Activated CD4-positive, alpha-beta T cell treated with anti-CD3 and anti-CD28 coated beads, Interleukin-2, amount 10 ng/mL, durations not matched to agents 24 days and 14 days (primary cell): Measurements from ENCODE around the gene ABCF2. TPM values are rescaled to one million over a fixed set of nuclear protein-coding genes. Genes with fewer than 3 reads are reported as not detected.

ENCODE experiments used
- DNase-seq: peaks from one replicate; pipeline ENCODE4 v3.0.0; 2022
- H3K27ac Mint-ChIP-seq: one replicate; pipeline ENCODE4 v1.8.0; 2022; ENCODE audit warnings: mild to moderate bottlenecking, mixed read lengths
- H3K27me3 Mint-ChIP-seq: one replicate; pipeline ENCODE4 v1.8.0; 2022; ENCODE audit warnings: mixed read lengths
- H3K36me3 Mint-ChIP-seq: one replicate; pipeline ENCODE4 v1.8.0; 2022; ENCODE audit warnings: low read depth, mild to moderate bottlenecking, mixed read lengths
- H3K4me1 Mint-ChIP-seq: one replicate; pipeline ENCODE4 v1.8.0; 2021; ENCODE audit warnings: mixed read lengths
- H3K4me3 Mint-ChIP-seq: one replicate; pipeline ENCODE4 v1.8.0; 2022; ENCODE audit warnings: mild to moderate bottlenecking, moderate library complexity, mixed read lengths
- H3K9me3 Mint-ChIP-seq: one replicate; pipeline ENCODE4 v1.8.0; 2021; ENCODE audit warnings: mixed read lengths
- intact Hi-C: fragments of 100-400 bp; cut with micrococcal nuclease; formaldehyde crosslinking; loops from one replicate; pipeline ENCODE4 v1.15.1; 2023
- total RNA-seq: library from RNA; stranded (reverse); gene quantifications from 2 replicates; pipeline ENCODE4 v1.2.3, GENCODE V29; 2022

ABCF2 gene
- total RNA-seq, 1 donor from 2014 or later = 84.6 TPM

- intact Hi-C loops = no loop called here
- no peaks in the 10 kb centered on the region for H3K9me3 Mint-ChIP-seq
- peaks cover 17% of the 10 kb centered on the region for H3K27me3 Mint-ChIP-seq
- H3K4me3 Mint-ChIP-seq = no peak overlapping the region
- no peaks in the 10 kb centered on the region for H3K36me3 Mint-ChIP-seq
- no peaks in the 10 kb centered on the region for H3K4me1 Mint-ChIP-seq
- no peak overlapping the region for H3K27ac Mint-ChIP-seq
- DNase-seq = no peak
Measured at GRCh38 chr7:151179287-151179860, 47.6 kb downstream of the ABCF2 start.

- no peak overlapping the region for H3K27ac Mint-ChIP-seq
- H3K4me1 Mint-ChIP-seq = no peaks in the 10 kb centered on the region
- no peak overlapping the region for H3K4me3 Mint-ChIP-seq
- no peaks in the 10 kb centered on the region for H3K9me3 Mint-ChIP-seq
- intact Hi-C loops = no loop called here
- H3K27me3 Mint-ChIP-seq = peaks cover 17% of the 10 kb centered on the region
- no peak for DNase-seq
- no peaks in the 10 kb centered on the region for H3K36me3 Mint-ChIP-seq
Measured at GRCh38 chr7:151178831-151179230, 48.2 kb downstream of the ABCF2 start.

GRCh38 chr7:151178236-151178635 lies 48.8 kb downstream of the ABCF2 start:
- H3K4me1 Mint-ChIP-seq = no peaks in the 10 kb centered on the region
- no peak overlapping the region for H3K27ac Mint-ChIP-seq
- H3K27me3 Mint-ChIP-seq = peaks cover 20% of the 10 kb centered on the region
- no peaks in the 10 kb centered on the region for H3K36me3 Mint-ChIP-seq
- no peak overlapping the region for H3K4me3 Mint-ChIP-seq
- DNase-seq = no peak
- intact Hi-C loops = no loop called here
- no peaks in the 10 kb centered on the region for H3K9me3 Mint-ChIP-seq

- no peaks in the 10 kb centered on the region for H3K36me3 Mint-ChIP-seq
- peaks cover 28% of the 10 kb centered on the region for H3K27me3 Mint-ChIP-seq
- H3K27ac Mint-ChIP-seq = no peak overlapping the region
- intact Hi-C loops = no loop called here
- H3K4me1 Mint-ChIP-seq = peaks cover 6% of the 10 kb centered on the region
- H3K4me3 Mint-ChIP-seq = no peak overlapping the region
- no peak for DNase-seq
- H3K9me3 Mint-ChIP-seq = no peaks in the 10 kb centered on the region
Measured at GRCh38 chr7:151177310-151177709, 49.7 kb downstream of the ABCF2 start.

DNA sequence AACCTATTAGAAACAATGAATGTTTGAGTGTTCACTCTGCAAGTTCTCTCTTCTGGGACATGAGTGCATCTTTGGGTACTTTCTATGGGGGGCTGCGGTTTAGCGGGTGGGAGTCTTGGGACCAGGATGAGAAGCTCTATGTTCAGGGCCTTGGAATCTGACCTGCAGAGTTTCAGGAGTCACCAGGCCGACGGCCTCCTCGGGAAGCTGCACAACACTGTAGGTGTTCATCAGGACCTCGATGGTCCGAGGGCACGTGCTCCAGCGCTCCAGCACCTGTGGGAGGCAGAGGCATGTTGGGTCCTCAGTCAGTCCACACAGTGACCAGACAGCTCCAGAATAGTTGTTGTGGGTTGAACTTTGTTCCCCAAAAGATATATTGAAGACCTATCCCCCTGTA lies 50.6 kb downstream of the ABCF2 start:
- Mint-ChIP-seq H3K4me1 (peaks cover 8% of the 10 kb centered on the region), H3K36me3 (no peaks in the 10 kb centered on the region), H3K27me3 (peaks cover 36% of the 10 kb centered on the region), H3K4me3 (no peak overlapping the region), H3K9me3 (no peaks in the 10 kb centered on the region), H3K27ac (no peak overlapping the region)
- DNase-seq = no peak
- intact Hi-C loops = no loop called here

DNA sequence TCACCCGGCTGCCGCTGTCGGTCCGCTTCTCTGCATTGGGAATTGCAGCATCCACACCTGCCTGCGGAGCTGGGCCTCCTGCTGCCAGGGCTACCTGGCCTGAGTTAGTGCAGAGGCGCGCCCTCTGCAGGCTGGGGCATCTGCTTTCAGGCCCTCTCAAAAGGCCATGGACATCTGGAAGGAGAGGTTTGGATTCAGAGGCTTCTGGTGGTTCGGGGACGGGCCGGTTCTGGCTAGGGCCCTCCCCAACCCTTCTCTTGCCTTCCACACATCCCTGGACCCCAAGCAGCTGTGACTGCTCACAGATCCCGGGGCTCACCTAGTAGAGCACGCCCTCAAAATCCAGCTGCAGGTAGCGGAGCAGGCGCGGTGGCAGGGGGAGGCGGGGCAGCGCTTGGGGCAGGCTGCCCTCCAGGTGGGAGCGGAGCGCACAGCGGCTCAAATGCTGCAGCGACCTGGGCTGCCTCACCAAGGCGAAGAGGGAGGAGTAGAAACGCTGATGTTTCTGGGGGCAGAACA lies 51.2 kb downstream of the ABCF2 start:
- no peaks in the 10 kb centered on the region for H3K9me3 Mint-ChIP-seq
- no peak overlapping the region for H3K27ac Mint-ChIP-seq
- DNase-seq = no peak
- intact Hi-C loops = no loop called here
- H3K36me3 Mint-ChIP-seq = no peaks in the 10 kb centered on the region
- H3K27me3 Mint-ChIP-seq = peaks cover 40% of the 10 kb centered on the region
- no peak overlapping the region for H3K4me3 Mint-ChIP-seq
- peaks cover 8% of the 10 kb centered on the region for H3K4me1 Mint-ChIP-seq

DNA sequence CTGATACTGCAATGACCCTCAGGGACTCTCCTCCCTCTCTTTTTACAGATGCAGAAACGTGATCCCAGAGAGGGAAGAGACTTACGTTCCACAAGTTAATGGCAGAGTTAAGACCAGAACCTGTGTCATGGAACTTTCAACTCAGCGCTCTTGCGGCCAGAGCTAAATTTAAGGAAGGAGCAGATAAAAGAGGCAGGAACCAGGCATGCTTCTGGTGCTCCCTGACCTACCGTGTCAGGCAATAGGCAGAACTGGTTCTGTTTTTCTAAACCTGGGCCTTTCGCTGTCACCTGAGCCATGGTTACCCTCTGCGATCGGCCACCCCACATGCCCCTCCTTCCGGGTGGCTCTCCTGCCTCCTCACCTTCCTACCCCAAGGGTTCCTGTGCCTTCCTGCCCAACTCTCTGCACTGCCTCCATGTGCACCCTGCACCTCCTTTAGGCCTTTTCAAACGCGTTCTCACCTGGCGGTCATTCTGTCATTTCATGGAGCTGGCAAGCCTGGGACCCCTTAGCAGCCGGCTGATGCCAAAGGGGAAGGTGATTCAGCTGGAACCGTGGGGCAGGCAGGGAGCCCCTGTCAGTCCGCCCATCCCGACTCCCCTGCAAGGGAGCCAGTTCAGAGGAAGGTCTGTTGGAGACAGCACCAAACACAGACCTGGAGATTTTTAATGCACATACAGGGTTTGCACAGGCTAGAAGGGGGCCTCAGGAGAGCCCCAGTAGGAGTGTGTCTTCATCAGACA lies 51.8 kb downstream of the ABCF2 start:
- DNase-seq = no peak
- peaks cover 42% of the 10 kb centered on the region for H3K27me3 Mint-ChIP-seq
- no peak overlapping the region for H3K4me3 Mint-ChIP-seq
- no peaks in the 10 kb centered on the region for H3K36me3 Mint-ChIP-seq
- H3K4me1 Mint-ChIP-seq = peaks cover 8% of the 10 kb centered on the region
- no peaks in the 10 kb centered on the region for H3K9me3 Mint-ChIP-seq
- intact Hi-C loops = no loop called here
- no peak overlapping the region for H3K27ac Mint-ChIP-seq

- Mint-ChIP-seq H3K4me3 (no peak overlapping the region), H3K4me1 (peaks cover 8% of the 10 kb centered on the region), H3K9me3 (no peaks in the 10 kb centered on the region), H3K36me3 (no peaks in the 10 kb centered on the region), H3K27me3 (peaks cover 48% of the 10 kb centered on the region), H3K27ac (no peak overlapping the region)
- intact Hi-C loops = loop anchor here (5.0 kb wide), 1 partner anchor 277 kb away; no protein-coding TSS in a partner anchor
- DNase-seq = peak; percentile 74
Measured at GRCh38 chr7:151174246-151175046, 52.6 kb downstream of the ABCF2 start.

DNA sequence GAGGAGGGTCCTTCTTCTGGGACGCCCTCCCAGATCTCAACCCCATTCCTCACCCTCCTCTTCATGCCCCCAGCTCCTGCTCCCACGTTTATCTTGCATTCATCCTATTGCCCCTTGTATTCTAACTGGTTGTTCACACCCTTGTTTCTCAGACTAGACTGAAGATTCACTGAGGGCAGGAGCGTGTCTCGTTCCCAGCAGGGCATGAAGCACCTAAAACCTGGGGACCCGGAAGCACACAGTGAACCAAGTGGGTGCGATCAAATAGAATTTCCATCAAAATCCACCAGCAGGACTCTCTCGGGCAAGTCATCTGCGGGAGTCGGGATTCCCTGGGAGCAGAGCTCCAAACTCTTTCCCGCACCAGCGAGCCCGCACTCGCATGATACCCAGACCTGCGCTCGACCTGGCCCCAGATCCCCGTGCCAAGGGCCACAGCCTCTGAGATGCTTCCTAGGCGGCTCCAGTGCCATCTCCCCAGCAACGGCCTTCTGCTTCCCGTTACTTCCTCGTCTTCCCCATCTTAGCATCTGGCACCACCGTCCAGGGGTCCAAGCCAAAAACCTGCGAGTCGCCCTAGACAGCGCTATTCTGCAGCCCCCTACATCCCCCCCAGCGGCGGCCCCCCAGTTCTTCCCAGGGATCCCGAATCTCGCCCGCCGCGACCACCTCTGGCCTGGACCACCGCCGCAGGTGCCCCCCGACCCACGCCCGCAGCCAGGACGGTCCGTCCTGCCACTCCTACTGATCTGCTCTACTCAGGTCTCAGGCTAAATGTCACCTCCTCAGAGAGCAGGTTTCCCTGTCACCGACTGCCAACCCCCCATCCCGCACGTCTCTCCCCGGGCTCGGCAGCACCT lies 53.4 kb downstream of the ABCF2 start:
- intact Hi-C loops = loop anchor here (2.0 to 5.0 kb wide), 2 partner anchors 177 to 276 kb away; no protein-coding TSS in a partner anchor
- no peak for DNase-seq
- H3K27me3 Mint-ChIP-seq = peaks cover 53% of the 10 kb centered on the region
- H3K9me3 Mint-ChIP-seq = no peaks in the 10 kb centered on the region
- no peaks in the 10 kb centered on the region for H3K36me3 Mint-ChIP-seq
- no peak overlapping the region for H3K27ac Mint-ChIP-seq
- H3K4me1 Mint-ChIP-seq = peaks cover 8% of the 10 kb centered on the region
- no peak overlapping the region for H3K4me3 Mint-ChIP-seq

- H3K9me3 Mint-ChIP-seq = no peaks in the 10 kb centered on the region
- H3K36me3 Mint-ChIP-seq = no peaks in the 10 kb centered on the region
- peak overlapping the region; percentile 13 for H3K27ac Mint-ChIP-seq
- intact Hi-C loops = loop anchor here (1.0 to 5.0 kb wide), 3 partner anchors 48 to 275 kb away; no protein-coding TSS in a partner anchor
- H3K4me3 Mint-ChIP-seq = no peak overlapping the region
- peaks cover 54% of the 10 kb centered on the region for H3K27me3 Mint-ChIP-seq
- peaks cover 12% of the 10 kb centered on the region for H3K4me1 Mint-ChIP-seq
- peak; percentile 95 for DNase-seq
Measured at GRCh38 chr7:151172273-151173141, 54.5 kb downstream of the ABCF2 start.

GRCh38 chr7:151168787-151169162 lies 58.2 kb downstream of the ABCF2 start:
- Mint-ChIP-seq H3K27ac (no peak overlapping the region), H3K4me3 (peak overlapping the region; percentile 74), H3K9me3 (no peaks in the 10 kb centered on the region), H3K4me1 (peaks cover 12% of the 10 kb centered on the region), H3K27me3 (peaks cover 46% of the 10 kb centered on the region), H3K36me3 (no peaks in the 10 kb centered on the region)
- intact Hi-C loops = loop anchor here (2.0 kb wide), 1 partner anchor 76 kb away; no protein-coding TSS in a partner anchor
- no peak for DNase-seq

- peak; percentile 89 for DNase-seq
- H3K27ac Mint-ChIP-seq = no peak overlapping the region
- no peaks in the 10 kb centered on the region for H3K9me3 Mint-ChIP-seq
- intact Hi-C loops = loop anchor here (2.0 kb wide), 1 partner anchor 77 kb away; no protein-coding TSS in a partner anchor
- H3K27me3 Mint-ChIP-seq = peaks cover 43% of the 10 kb centered on the region
- H3K4me1 Mint-ChIP-seq = peaks cover 12% of the 10 kb centered on the region
- no peaks in the 10 kb centered on the region for H3K36me3 Mint-ChIP-seq
- peak overlapping the region; percentile 74 for H3K4me3 Mint-ChIP-seq
Measured at GRCh38 chr7:151168003-151168786, 58.8 kb downstream of the ABCF2 start.
